DOHH2 (cell line): Measurements from ENCODE around the gene ZNF74.

ENCODE experiments used
- CTCF ChIP-seq: fragments of 200-600 bp; sonication (generic); IDR thresholded peaks from one replicate; pipeline ENCODE4 v1.5.1; 2014; ENCODE audit warnings: antibody characterized with exemption, mild to moderate bottlenecking, low read depth, low read length; ENCODE audit not compliant: poor library complexity, severe bottlenecking
- EZH2phosphoT487 ChIP-seq: fragments of 200-600 bp; sonication (generic); IDR thresholded peaks from 2 replicates; pipeline ENCODE4 v1.6.1; 2017; ENCODE audit warnings: borderline replicate concordance, mild to moderate bottlenecking, antibody characterized with exemption, low read length, moderate library complexity, mixed read lengths

- TF ChIP-seq CTCF (no peak), EZH2phosphoT487 (0 out of 2 replicates have a peak, but pooled peaks have one; percentile 17)
Observed at GRCh38 chr22:20436768-20437612, 43.0 kb downstream of the ZNF74 start.
